IPS DF 6.9 (cell line): ENCODE measurements around the gene RNASET2.

Source experiments
- DNase-seq: peaks from one replicate; pipeline ENCODE4 v3.0.0-alpha.2; 2013; ENCODE audit warnings: low read depth, low spot score
- H3K27ac ChIP-seq: one replicate; pipeline ENCODE4 v1.5.1; 2013; ENCODE audit warnings: low read length, control low read depth
- H3K27me3 ChIP-seq: 2 replicates; pipeline ENCODE4 v1.6.1; 2013; ENCODE audit warnings: mild to moderate bottlenecking, low read length; ENCODE audit not compliant: control insufficient read depth, insufficient read depth
- H3K36me3 ChIP-seq: 2 replicates; pipeline ENCODE4 v1.6.1; 2013; ENCODE audit warnings: low read length; ENCODE audit not compliant: control insufficient read depth, insufficient read depth
- H3K4me1 ChIP-seq: 2 replicates; pipeline ENCODE4 v1.6.1; 2013; ENCODE audit warnings: low read length; ENCODE audit not compliant: control insufficient read depth, insufficient read depth
- H3K4me3 ChIP-seq: 2 replicates; pipeline ENCODE4 v1.5.1; 2013; ENCODE audit warnings: mild to moderate bottlenecking, low read length
- H3K9me3 ChIP-seq: 2 replicates; pipeline ENCODE4 v1.6.1; 2013; ENCODE audit warnings: low read length, inconsistent platforms; ENCODE audit not compliant: control insufficient read depth, insufficient read depth
- WGBS: extraction: QIAGEN DNeasy Blood & Tissue Kit; methylation state at CpG from one replicate; pipeline ENCODE4 v1.1.7; 2013; ENCODE audit warnings: mixed read lengths, missing lambda C conversion rate; ENCODE audit not compliant: insufficient read length, insufficient coverage; 5-methylcytosine and 5-hydroxymethylcytosine counted together

The RNASET2 gene

DNA sequence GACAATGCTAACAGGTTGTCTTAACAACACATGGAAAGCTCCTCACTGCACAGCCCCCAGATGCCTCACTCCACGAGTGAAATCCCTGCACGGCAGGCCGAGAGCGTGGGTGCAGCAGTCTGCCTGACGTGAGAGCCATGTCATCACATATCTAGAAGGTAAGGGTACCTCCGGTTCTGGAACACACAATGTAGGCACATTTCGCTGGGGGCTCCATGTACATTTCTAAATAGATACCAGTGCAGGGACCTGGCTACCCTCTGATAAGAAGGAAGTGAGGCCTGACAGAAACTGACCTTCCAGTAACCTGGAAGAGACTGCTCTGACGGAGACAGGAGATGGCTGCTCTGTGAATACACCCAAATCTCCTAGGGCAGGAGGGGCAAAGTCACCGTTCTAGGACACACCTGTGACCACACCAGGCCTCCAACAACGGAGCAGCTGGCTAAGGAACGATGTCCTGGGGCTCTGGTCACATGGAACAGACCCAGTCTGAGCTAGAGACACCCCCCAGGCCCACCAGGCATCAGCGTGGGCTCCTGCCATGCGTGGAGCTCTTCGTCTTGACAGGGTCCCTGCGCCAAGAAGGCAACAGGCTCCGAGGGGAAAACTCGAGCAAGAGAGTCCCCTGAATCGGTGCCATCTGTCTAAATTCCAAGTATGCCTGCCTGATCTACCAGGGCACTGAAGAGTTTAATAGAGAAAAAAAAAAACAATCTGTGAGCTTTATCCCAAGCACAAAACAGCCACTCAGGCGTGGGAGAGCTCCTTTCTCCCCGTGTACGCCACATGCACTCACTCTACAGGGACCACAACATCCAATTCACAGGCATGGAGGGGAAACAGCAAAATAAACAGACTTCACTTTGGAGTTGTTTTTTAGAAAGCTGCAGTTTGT lies 27.5 kb downstream of the RNASET2 start:
- Histone ChIP-seq H3K9me3 (no peaks in the 10 kb centered on the region), H3K4me1 (no peaks in the 10 kb centered on the region), H3K36me3 (0 out of 2 replicates have a peak, but pooled peaks cover 3% of the 10 kb centered on the region), H3K27ac (no peak overlapping the region), H3K4me3 (no peak overlapping the region), H3K27me3 (no peaks in the 10 kb centered on the region)
- WGBS = no CpG with 5 or more reads among the region's 21 CpGs
- DNase-seq = no peak

DNA sequence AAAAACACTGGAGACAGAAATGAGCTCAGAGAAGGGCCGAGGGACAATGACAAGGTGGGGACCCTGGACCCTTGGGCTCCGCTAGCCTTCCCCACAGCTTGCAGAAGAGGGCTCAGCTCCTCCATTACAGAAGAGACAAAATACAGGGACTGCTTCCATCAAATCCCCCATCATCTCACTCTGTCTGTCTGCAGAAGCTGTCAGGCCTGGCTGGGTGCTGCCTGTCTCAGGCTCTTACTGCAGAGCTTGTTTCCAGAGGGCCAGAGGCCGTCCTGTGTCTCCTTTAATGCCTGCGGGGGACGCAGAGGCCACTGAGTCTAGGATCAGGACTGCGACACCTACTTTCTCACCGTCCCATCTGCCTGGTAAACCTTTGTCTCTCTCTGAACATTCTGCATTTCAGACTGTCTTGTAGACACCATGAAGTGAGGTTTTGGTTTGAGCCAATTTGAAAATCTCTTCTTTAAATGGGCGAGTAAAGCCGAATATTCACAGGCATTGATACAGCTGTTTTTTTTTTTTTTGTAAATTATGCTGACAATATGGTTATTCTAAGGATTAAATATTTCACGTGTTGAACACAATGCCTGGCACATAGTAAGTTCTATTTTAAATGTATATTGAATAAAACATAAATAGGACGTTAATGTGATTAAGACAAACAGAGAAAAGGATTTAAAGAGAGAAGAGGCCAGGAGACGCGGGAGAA lies 28.3 kb downstream of the RNASET2 start:
- no CpG with 5 or more reads among the region's 13 CpGs for WGBS
- H3K36me3 ChIP-seq = 0 out of 2 replicates have a peak, but pooled peaks cover 3% of the 10 kb centered on the region
- no peaks in the 10 kb centered on the region for H3K27me3 ChIP-seq

DNA sequence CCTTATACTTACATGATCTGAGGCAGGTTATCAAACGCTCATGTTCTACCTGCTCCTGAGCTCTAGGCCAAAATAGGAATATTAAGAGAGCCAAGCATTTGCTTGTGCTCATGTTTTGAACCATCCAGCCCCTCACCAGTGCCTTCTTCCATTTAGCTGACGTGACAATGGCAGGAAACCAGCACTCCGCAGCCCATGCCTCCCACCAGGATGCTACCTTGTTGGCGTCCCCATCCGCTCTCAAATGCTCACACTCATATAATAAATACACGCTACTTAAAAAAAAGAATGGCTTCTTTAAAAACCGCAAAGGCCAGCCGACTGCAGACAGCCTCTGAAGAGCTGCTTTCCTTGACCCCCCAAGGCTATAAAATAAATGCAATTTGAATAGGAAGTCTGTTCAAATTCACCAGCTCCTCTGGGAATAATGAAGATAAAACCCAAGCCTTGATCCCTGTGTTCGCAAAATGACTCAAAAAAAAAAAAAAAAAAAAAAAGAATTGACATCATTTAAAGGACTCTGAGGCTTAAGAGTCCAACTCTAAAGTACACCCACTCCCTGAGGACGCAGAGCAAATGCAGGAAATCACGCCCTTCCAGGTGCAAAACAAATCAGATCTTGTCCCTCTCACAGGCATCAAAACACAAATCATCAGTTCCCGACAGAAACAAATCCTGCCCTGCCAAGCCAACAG lies 29.0 kb downstream of the RNASET2 start:
- H3K9me3 ChIP-seq = no peaks in the 10 kb centered on the region
- H3K4me1 ChIP-seq = no peaks in the 10 kb centered on the region
- DNase-seq = no peak
- H3K27me3 ChIP-seq = no peaks in the 10 kb centered on the region
- 0 out of 2 replicates have a peak, but pooled peaks cover 3% of the 10 kb centered on the region for H3K36me3 ChIP-seq
- H3K27ac ChIP-seq = no peak overlapping the region
- no CpG with 5 or more reads among the region's 12 CpGs for WGBS
- no peak overlapping the region for H3K4me3 ChIP-seq

More for the DNA sequence above, 28.3 kb downstream of the RNASET2 start:
- H3K4me1 ChIP-seq = no peaks in the 10 kb centered on the region
- no peaks in the 10 kb centered on the region for H3K9me3 ChIP-seq
- no peak overlapping the region for H3K27ac ChIP-seq
- H3K4me3 ChIP-seq = no peak overlapping the region
- no peak for DNase-seq

DNA sequence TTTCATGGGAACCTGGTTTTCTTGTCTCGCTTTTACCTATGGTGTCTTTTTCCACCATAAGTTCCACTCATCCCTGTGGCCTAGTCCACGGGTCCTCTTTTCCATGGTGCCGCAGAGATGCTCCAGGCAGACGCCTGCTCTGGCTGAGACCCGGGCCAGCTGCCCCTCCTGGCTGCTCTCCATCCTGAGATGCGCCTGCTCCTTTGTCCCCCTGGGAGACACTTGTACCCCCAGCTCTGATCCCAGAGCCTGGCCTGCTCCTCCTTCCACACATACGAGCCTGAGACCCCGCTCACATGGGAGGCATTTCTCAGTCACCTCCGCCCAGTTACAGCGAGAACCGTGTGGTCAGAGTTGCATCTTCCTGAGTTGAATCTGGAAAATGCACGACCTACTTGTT lies 29.6 kb downstream of the RNASET2 start:
- no peaks in the 10 kb centered on the region for H3K4me1 ChIP-seq
- 0 out of 2 replicates have a peak, but pooled peaks cover 3% of the 10 kb centered on the region for H3K36me3 ChIP-seq
- H3K4me3 ChIP-seq = no peak overlapping the region
- H3K9me3 ChIP-seq = no peaks in the 10 kb centered on the region
- H3K27me3 ChIP-seq = no peaks in the 10 kb centered on the region
- WGBS = no CpG with 5 or more reads among the region's 12 CpGs
- H3K27ac ChIP-seq = no peak overlapping the region
- no peak for DNase-seq

DNA sequence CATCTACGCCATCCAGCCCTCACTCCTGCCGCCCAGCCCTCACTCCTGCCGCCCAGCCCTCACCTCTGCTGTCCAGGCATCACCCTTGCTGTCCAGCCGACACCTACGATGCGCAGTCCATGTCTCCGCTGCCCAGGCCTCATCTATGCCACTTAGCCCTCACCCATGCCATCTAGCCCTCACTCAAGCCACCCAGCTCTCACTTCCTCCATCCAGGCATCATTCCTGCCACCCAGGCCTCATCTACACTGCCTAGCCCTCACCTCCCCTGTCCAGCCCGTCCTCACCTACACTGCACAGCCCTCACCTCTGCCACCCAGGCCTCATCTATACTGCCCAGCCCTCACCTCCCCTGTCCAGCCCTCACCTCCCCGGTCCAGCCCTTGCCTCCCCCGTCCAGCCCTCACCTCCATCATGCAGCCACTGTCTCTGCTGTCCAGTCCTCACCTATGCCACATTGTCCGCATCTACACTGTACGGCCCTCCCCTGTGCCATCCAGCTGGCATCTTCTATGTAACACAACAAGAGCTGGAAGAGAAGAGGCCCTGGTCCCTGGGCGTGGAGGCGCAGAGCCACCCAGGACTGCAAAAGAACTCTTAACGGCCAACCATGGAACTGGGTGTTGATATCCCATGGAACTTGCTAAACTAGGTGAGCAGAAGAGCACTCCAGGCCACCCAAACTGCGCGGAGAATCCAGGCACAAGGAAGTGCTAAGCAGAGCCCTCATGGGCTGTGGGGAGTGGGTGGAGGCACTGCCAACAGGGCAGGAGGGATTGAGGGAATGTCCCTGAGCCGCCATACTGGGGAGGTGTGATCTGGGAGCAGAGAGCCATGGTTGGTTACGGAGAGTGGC lies 31.0 kb downstream of the RNASET2 start:
- no peak for DNase-seq
- Histone ChIP-seq H3K27ac (no peak overlapping the region), H3K4me3 (no peak overlapping the region), H3K27me3 (no peaks in the 10 kb centered on the region), H3K4me1 (no peaks in the 10 kb centered on the region), H3K9me3 (no peaks in the 10 kb centered on the region), H3K36me3 (0 out of 2 replicates have a peak, but pooled peaks cover 1% of the 10 kb centered on the region)
- WGBS = no CpG with 5 or more reads among the region's 19 CpGs

DNA sequence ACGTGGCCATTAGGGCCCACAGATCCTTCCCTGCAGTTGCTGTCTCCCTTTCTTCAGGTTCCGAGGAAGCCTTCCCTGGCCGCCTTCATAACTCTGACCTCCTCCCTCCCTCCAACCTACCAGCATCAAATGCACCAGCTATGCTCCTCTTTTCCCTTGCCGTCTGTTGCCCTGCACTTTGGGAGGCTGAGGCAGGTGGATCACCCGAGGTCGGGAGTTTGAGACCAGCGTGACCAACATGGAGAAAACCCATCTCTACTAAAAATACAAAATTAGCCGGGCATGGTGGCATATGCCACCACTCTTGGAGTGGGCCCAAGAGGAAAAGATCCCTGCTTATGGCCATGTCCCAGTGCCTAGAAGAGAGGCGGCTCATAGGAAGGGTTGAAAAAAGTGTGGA lies 31.8 kb downstream of the RNASET2 start:
- Histone ChIP-seq H3K36me3 (no peaks in the 10 kb centered on the region), H3K4me3 (no peak overlapping the region), H3K27ac (no peak overlapping the region), H3K4me1 (no peaks in the 10 kb centered on the region), H3K27me3 (no peaks in the 10 kb centered on the region), H3K9me3 (no peaks in the 10 kb centered on the region)
- DNase-seq = no peak
- no CpG with 5 or more reads among the region's 9 CpGs for WGBS

DNA sequence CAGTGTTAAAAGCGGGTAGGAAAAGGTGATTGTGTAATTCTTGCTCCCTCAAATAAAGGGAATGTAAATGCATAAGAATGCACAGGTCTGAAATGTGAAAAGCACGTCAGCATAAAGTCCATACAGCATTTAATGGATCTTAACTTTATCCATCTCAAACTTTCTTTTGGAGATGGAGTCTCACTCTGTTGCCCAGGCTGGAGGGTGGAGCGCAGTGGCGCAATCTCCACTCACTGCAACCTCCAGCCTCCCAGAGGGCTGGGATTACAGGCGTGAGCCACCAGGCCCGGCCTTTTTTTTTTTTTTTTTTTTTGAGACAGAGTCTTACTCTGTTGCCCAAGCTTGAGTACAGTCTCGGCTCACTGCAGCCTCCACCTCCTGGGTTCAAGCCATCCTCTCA lies 33.4 kb downstream of the RNASET2 start:
- Histone ChIP-seq H3K27me3 (no peaks in the 10 kb centered on the region), H3K27ac (no peak overlapping the region), H3K9me3 (no peaks in the 10 kb centered on the region), H3K4me3 (no peak overlapping the region), H3K36me3 (no peaks in the 10 kb centered on the region), H3K4me1 (no peaks in the 10 kb centered on the region)
- no CpG with 5 or more reads among the region's 7 CpGs for WGBS
- no peak for DNase-seq

DNA sequence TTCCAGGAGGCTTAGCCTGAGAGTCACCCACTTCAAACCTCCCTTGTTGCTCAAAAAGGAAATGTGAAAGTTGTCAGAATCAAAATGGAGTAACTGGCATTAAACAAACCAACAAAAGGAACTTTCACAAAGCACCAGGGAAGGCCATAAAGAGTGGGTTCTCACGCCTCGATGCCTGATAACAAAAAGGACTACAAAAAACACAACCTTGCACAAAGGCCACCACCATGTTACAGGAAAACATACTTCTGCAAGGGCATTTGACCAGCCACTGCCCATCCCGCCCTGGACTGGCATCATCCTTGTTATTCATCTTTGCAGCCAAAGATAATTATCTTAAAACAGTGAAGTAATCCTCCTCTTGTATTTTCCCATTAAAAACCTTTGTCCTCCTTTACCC lies 34.8 kb downstream of the RNASET2 start:
- Histone ChIP-seq H3K9me3 (no peaks in the 10 kb centered on the region), H3K27ac (no peak overlapping the region), H3K27me3 (no peaks in the 10 kb centered on the region), H3K36me3 (no peaks in the 10 kb centered on the region), H3K4me1 (no peaks in the 10 kb centered on the region), H3K4me3 (no peak overlapping the region)
- DNase-seq = no peak
- no CpG with 5 or more reads among the region's 3 CpGs for WGBS

DNA sequence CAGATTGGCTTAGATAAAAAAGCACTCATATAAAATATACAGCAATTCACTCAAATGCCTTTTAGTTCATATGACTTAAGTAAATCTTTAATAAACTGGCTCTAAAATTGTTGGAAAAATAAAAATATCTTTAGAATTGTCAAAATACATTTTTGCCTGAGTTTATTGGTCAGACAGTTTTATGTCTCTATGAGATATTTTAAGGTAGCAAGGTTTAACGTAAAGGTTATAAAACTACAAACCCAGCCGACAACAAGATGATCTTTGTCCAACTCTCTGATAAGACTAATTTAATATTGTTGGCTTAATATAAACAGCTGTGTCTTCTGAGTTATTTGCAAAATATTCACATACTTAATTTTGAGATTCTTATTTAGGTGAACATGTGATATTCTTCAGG lies 39.5 kb downstream of the RNASET2 start:
- Histone ChIP-seq H3K27me3 (no peaks in the 10 kb centered on the region), H3K27ac (no peak overlapping the region), H3K9me3 (no peaks in the 10 kb centered on the region), H3K4me3 (no peak overlapping the region), H3K36me3 (no peaks in the 10 kb centered on the region), H3K4me1 (no peaks in the 10 kb centered on the region; the same call in 1 of the 2 replicates)
- WGBS = no CpG with 5 or more reads among the region's 2 CpGs
- no peak for DNase-seq
